Memory B cell (primary cell): ENCODE data around the gene NRF1.
A peak's percentile ranks its signal among the peaks of the same experiment; 100 is the strongest.

Source experiments
- ATAC-seq: fragments of 150-1000 bp; cut with Tn5 transposase; 2 replicates; pipeline ENCODE4 v1.10.0; 2021; ENCODE audit warnings: low read depth, mild to moderate bottlenecking, moderate library complexity
- DNase-seq, 2 donors: peaks; one replicate each; pipeline ENCODE4 v3.0.0; 2022; ENCODE audit warnings: low spot score in 2 of 2
- H3K27ac Mint-ChIP-seq: one replicate; pipeline ENCODE4 v1.8.0; 2022; ENCODE audit warnings: mild to moderate bottlenecking, moderate library complexity, mixed read lengths
- H3K27me3 Mint-ChIP-seq: one replicate; pipeline ENCODE4 v1.8.0; 2022; ENCODE audit warnings: mixed read lengths
- H3K36me3 Mint-ChIP-seq: one replicate; pipeline ENCODE4 v1.8.0; 2022; ENCODE audit warnings: mild to moderate bottlenecking, mixed read lengths
- H3K4me1 Mint-ChIP-seq: one replicate; pipeline ENCODE4 v1.8.0; 2022; ENCODE audit warnings: mixed read lengths
- H3K4me3 Mint-ChIP-seq: one replicate; pipeline ENCODE4 v1.8.0; 2022; ENCODE audit warnings: mild to moderate bottlenecking, moderate library complexity, mixed read lengths
- H3K9me3 Mint-ChIP-seq: one replicate; pipeline ENCODE4 v1.8.0; 2022; ENCODE audit warnings: mixed read lengths

NRF1 gene

DNA sequence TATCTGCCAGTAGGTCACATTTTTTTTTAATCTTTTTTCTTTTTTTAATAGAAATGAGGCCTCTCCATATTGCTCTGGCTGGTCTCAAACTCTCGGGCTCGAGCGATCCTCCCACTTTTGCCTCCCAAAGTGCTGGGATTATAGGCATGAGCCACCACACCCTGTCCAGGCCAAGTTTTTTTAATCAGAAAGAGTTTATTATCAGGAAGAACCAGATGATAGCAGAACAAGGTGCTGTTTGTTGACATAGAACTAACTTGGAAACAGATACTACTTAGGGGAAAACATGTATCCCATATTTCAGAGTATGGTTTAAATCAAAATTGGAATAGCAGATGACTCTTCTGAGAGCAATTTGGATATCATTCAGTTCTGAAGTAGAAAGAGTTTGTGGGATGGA, 118.6 kb downstream of the NRF1 start:
- ATAC-seq (no peak), DNase-seq (no peak)
- no peak overlapping the region for H3K27ac Mint-ChIP-seq
- H3K9me3 Mint-ChIP-seq: no peaks in the 10 kb centered on the region
- H3K4me3 Mint-ChIP-seq: no peak overlapping the region
- peaks cover 38% of the 10 kb centered on the region for H3K36me3 Mint-ChIP-seq
- H3K27me3 Mint-ChIP-seq: no peaks in the 10 kb centered on the region
- H3K4me1 Mint-ChIP-seq: no peaks in the 10 kb centered on the region

DNA sequence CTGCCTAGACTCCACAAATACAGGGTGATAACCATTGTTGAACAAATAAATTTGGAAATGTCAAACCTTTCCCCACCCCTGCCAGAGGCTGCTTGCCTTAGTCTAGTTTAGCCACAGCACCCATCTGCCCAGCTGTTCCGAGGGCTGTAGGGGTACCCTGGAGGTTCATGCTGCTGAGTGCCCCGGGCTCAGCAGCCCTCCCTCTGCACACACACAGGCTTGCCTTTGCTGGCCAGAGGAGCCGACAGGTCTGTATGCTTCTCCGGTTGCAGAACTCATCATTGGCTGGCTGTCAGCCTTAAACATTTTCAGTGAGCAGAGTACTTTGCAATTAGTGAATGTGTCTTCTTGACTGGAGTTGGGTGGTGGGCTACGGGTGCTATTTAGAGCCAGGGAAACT, 122.9 kb downstream of the NRF1 start:
- H3K36me3 Mint-ChIP-seq: peaks cover 30% of the 10 kb centered on the region
- no peaks in the 10 kb centered on the region for H3K9me3 Mint-ChIP-seq
- no peaks in the 10 kb centered on the region for H3K4me1 Mint-ChIP-seq
- ATAC-seq (no peak), DNase-seq (no peak)
- H3K4me3 Mint-ChIP-seq: no peak overlapping the region
- H3K27me3 Mint-ChIP-seq: no peaks in the 10 kb centered on the region
- no peak overlapping the region for H3K27ac Mint-ChIP-seq

DNA sequence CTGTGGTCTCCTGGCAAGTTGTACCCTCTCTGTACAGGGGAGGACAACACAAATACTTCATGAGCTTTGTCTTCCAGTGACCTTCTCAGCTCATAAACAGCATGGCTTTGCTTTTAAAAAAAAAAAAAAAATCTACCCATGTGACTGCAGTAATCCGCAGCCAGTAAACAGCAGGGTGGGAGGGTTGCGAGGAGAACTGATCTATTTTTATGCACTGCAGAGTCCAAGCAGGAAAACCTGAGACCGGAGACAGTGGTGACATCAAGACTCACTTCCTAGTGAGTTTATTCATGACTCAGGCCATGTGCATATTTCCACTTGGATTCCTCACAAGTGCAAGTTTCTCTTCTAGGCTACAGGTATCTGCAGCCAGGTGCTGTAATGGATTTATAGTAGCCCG, 127.9 kb downstream of the NRF1 start:
- H3K4me1 Mint-ChIP-seq: no peaks in the 10 kb centered on the region
- ATAC-seq (no peak), DNase-seq (no peak)
- no peak overlapping the region for H3K4me3 Mint-ChIP-seq
- H3K27ac Mint-ChIP-seq: no peak overlapping the region
- H3K9me3 Mint-ChIP-seq: no peaks in the 10 kb centered on the region
- peaks cover 16% of the 10 kb centered on the region for H3K36me3 Mint-ChIP-seq
- H3K27me3 Mint-ChIP-seq: no peaks in the 10 kb centered on the region

DNA sequence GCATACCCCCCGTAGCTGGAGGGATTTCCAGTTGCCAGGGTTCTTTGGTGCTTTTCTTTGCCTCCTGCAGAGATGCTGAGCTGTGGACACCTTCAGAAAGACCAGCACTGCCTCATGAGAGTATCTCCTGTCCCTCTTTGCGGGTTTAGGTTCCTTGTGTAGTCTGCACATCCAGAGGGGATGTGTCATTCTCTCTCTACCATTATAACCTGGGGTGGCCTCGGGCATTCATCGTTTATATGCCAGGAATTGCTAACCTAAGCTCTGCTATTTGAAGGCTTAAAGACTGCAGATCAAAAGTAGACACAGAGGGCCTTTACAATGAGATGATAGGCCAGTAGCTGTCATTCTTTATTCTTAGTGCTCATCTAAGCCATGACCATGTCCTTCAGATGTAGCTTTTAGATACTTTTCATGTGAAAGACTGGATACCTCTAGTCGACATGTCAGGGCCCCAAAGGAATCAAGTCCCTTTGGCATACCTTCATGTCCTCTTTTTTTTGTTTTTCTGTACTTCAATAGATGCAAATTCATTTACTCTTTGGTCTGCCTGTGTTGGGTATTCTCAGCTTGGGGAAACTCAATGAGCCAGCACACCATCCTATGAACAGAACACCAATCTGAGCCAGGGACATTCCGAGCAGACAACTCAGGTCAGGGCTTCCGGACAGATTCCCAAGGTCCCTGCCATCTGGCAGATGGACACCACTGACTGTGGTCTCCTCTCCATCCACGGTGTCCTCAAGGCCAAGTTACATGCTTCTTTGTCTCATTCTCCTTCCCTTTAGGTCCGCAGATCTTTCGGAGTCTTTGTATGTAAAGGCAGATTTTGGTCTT, 129.3 kb downstream of the NRF1 start:
- Mint-ChIP-seq H3K9me3 (no peaks in the 10 kb centered on the region), H3K4me1 (no peaks in the 10 kb centered on the region), H3K27ac (no peak overlapping the region)

DNA sequence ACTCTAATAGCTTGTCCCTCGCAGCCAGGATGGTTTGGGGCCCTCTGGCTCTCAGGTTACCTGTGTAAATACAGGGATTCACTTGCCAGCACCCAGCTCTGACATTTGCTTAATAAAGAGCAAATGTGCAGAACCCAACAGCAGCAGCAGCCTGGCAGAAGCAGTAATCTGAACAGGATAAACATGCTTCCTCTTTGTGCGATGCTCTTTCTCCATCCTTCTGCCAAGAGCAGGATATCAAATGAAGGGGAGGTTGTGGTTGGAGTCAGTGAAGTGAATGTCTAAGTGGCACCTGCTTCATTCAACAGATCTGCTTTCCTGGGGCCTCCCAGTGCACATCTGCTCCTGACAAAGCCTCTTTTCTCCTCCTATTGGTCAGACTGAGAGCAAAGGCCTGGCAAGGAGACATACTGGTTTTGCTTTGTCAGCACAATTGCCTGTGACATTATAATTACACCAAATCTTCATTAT, 130.3 kb downstream of the NRF1 start:
- H3K4me1 Mint-ChIP-seq: no peaks in the 10 kb centered on the region
- H3K4me3 Mint-ChIP-seq: no peak overlapping the region
- H3K27me3 Mint-ChIP-seq: no peaks in the 10 kb centered on the region
- ATAC-seq: no peak
- DNase-seq: no peak
- peaks cover 20% of the 10 kb centered on the region for H3K36me3 Mint-ChIP-seq
- H3K27ac Mint-ChIP-seq: no peak overlapping the region
- no peaks in the 10 kb centered on the region for H3K9me3 Mint-ChIP-seq

More for the DNA sequence above, 129.3 kb downstream of the NRF1 start:
- DNase-seq: no peak
- Mint-ChIP-seq H3K27me3 (no peaks in the 10 kb centered on the region), H3K36me3 (peaks cover 13% of the 10 kb centered on the region), H3K4me3 (no peak overlapping the region)
- ATAC-seq: no peak

DNA sequence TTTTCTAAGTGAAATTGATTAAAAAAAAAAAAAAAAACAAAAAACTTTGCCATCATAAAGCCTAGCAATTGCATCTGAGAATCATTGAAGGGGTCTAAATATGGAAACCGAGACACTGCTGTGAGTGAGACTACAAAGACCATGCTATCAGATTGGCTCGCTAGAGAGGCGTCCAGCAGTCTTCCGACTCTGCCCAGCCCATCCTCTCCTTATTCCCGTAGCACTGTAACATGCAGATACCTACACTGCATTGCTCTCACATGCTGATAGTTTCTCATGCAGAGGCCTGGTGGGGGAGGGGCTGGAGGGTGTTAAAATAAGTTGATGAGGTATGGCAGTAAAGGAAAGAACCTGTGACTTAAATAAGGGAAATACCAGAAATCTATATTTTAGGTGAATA, 130.7 kb downstream of the NRF1 start:
- Mint-ChIP-seq H3K27ac (no peak overlapping the region), H3K27me3 (no peaks in the 10 kb centered on the region), H3K36me3 (peaks cover 20% of the 10 kb centered on the region), H3K4me1 (no peaks in the 10 kb centered on the region), H3K4me3 (no peak overlapping the region), H3K9me3 (no peaks in the 10 kb centered on the region)
- no peak for ATAC-seq
- DNase-seq: no peak

DNA sequence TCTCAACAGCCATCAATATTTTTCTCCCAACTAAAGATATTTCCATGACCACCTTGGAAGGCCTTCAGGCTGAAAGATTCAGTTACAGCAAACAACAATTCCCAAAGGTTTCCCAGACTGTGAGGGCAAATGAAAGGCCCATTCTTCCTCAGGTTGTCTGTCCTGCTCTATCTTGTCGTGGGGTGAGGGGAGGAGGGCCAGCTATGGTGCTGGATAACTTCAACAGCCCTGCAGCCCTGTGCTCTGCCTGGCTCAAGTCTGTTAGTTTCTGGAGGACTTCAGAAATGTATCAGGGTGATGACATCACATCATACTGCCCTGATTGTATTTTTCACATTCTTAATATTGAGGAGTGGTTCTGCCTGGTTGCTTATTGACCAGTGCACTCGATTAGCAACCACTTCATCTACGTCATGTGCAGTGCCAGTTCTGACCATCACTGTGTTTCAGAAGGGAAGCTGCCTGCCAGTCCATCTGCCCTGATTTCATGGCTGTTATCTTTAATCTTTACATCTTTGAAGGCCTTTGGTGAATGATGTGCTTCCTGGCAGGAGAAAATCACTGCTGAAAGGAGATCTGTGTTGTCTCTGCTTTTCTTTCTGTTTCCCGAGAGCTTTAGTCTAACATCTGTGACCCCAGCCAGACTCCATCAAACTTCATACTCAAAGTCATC, 135.5 kb downstream of the NRF1 start:
- peaks cover 2% of the 10 kb centered on the region for H3K4me1 Mint-ChIP-seq
- peaks cover 24% of the 10 kb centered on the region for H3K36me3 Mint-ChIP-seq
- no peaks in the 10 kb centered on the region for H3K9me3 Mint-ChIP-seq
- no peak overlapping the region for H3K4me3 Mint-ChIP-seq
- DNase-seq (no peak), ATAC-seq (no peak)
- no peaks in the 10 kb centered on the region for H3K27me3 Mint-ChIP-seq
- no peak overlapping the region for H3K27ac Mint-ChIP-seq

DNA sequence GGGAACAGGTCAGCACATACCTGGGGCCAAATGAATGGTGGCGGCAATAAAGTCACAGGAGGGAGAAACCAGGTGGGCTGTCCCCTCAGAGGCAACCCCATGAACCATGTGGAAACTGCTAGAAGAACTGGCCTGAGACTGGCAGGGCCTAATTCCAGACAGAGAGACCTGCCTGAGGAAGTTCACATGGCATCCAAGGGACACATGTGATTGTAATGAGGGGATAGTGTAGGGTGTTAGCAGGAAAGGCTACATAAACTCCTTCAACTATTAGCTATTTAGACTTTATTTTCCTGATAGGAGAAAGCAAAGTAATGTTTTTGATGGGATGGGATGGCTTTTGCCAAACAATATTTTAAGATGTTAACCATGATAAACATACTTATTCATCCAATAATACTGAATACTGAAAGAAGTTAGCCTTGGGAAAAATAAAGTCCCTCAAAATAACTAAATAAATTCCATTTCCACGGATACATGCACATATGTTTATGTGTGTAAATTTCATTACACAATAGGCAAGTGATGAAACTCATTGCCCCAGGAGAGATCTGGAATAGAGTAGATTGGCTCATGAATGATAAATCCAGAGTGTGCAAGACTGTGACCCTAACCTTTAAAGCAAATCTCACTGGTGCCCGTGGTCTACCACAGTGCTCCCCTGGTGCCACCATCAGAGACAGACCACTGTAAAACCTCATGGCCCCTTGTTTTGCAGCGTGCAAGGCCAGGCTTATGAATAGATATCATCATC, 137.0 kb downstream of the NRF1 start:
- ATAC-seq (no peak), DNase-seq (no peak)
- H3K4me1 Mint-ChIP-seq: peaks cover 2% of the 10 kb centered on the region
- no peak overlapping the region for H3K4me3 Mint-ChIP-seq
- H3K27me3 Mint-ChIP-seq: no peaks in the 10 kb centered on the region
- H3K36me3 Mint-ChIP-seq: peaks cover 30% of the 10 kb centered on the region
- no peak overlapping the region for H3K27ac Mint-ChIP-seq
- no peaks in the 10 kb centered on the region for H3K9me3 Mint-ChIP-seq

DNA sequence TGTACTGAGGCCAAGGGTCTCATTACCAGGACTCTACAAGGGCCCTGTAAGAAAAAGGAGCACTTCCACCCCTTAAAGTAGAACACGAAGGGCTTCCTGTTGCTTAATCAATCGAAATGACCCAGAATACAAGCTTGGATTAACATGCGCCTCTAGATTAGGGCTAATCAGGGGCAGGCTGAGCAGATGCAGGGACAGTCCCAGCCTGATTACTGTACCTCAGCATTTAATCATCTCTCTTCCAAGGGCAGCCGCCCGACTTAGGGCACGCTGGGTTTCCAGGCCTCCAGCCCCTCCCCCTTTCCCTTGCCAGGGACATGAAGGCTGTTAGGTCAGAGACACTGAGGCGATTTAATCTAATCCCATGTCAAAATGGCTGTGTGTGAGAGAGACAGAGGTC, 138.6 kb downstream of the NRF1 start:
- no peaks in the 10 kb centered on the region for H3K9me3 Mint-ChIP-seq
- H3K27me3 Mint-ChIP-seq: no peaks in the 10 kb centered on the region
- peaks cover 2% of the 10 kb centered on the region for H3K4me1 Mint-ChIP-seq
- H3K27ac Mint-ChIP-seq: no peak overlapping the region
- DNase-seq (no peak), ATAC-seq (no peak)
- H3K4me3 Mint-ChIP-seq: no peak overlapping the region
- H3K36me3 Mint-ChIP-seq: peaks cover 33% of the 10 kb centered on the region

DNA sequence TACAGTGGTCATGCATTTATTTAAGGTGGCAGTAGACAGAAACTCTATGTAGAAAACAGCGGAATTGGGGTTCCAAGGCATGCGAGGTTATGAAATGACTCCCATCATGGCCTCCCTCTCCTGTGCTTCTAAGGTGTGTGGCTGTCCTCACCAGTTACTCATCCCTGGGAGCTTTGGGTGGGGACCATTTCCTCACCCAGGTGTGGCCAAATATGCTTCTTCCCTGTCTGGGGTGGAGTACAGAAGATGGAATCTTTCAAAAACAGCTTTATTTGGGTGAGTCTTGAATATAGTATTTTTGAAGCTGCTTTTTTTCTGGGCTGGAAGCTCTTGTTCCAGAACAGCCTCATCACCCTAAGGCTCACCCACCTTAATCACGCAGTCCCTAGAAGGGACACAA, 139.0 kb downstream of the NRF1 start:
- Mint-ChIP-seq H3K27me3 (no peaks in the 10 kb centered on the region), H3K9me3 (no peaks in the 10 kb centered on the region)

DNA sequence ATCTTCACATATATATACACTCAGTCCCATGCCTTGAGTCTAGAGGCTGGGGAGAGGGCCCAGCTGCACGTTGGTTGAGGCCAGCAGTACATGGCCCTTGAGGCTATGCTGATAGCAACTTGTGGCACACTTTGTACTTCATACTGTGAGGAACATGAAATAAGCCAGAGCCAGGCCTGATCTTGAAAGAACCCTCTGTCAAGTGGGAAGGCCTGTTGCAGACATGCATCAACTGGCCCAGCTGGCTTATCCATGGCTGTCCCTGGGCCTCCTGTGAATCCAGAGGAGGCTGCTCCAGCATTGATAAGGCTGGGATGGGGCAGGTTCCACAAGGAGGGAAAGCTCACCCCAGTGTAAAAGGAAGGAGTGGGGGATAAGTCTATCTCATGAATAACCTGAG, 140.4 kb downstream of the NRF1 start:
- no peaks in the 10 kb centered on the region for H3K9me3 Mint-ChIP-seq
- peaks cover 2% of the 10 kb centered on the region for H3K4me1 Mint-ChIP-seq
- H3K4me3 Mint-ChIP-seq: no peak overlapping the region
- DNase-seq: no peak
- H3K27ac Mint-ChIP-seq: no peak overlapping the region
- no peaks in the 10 kb centered on the region for H3K27me3 Mint-ChIP-seq
- peaks cover 33% of the 10 kb centered on the region for H3K36me3 Mint-ChIP-seq
- no peak for ATAC-seq

More for the DNA sequence above, 139.0 kb downstream of the NRF1 start:
- H3K36me3 Mint-ChIP-seq: peaks cover 35% of the 10 kb centered on the region
- H3K4me3 Mint-ChIP-seq: no peak overlapping the region
- DNase-seq: no peak
- peaks cover 2% of the 10 kb centered on the region for H3K4me1 Mint-ChIP-seq
- peak overlapping the region; percentile 80 for H3K27ac Mint-ChIP-seq
- ATAC-seq: no peak

DNA sequence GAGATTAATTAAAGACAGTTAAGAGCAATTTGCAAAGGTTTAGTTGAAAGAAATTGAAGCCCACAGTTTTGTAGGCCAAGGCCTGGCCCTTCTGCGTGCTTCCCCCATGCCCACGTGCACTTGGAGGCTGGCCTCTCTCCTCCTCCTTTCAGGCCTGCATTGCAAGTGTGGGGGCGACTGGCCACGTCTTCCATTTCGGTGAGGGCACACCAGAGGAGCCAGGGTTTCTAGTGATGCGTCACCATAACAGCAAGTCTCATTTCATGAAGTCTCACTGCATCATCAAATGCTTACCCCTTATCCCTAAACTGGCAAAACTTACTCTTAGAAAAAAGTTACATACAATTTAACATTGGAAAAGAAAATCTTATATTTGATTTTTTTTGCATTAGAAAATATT, 141.2 kb downstream of the NRF1 start:
- ATAC-seq (no peak), DNase-seq (no peak)
- Mint-ChIP-seq H3K4me3 (no peak overlapping the region), H3K27ac (no peak overlapping the region), H3K27me3 (no peaks in the 10 kb centered on the region), H3K9me3 (no peaks in the 10 kb centered on the region), H3K36me3 (peaks cover 35% of the 10 kb centered on the region), H3K4me1 (peaks cover 2% of the 10 kb centered on the region)

DNA sequence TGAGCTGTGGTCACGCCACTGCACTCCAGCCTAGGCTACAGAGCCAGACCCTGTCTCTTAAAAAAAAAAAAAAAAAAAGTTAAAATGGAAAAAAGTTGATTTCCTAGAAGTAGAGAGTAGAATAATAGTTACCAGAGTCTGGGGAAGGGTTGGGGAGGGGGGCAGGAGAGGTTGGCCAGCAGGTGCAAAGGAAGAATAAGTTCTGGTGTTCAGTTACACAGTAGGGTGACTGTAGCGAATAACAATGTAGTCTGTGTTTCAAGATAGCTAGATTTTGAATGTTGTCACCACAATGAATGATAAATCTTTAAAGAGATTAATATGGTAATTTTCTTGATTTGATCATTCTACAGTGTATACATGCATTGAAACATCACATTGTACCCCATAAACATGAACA, 142.9 kb downstream of the NRF1 start:
- no peak overlapping the region for H3K27ac Mint-ChIP-seq
- no peak overlapping the region for H3K4me3 Mint-ChIP-seq
- peaks cover 32% of the 10 kb centered on the region for H3K36me3 Mint-ChIP-seq
- H3K27me3 Mint-ChIP-seq: no peaks in the 10 kb centered on the region
- H3K4me1 Mint-ChIP-seq: peaks cover 2% of the 10 kb centered on the region
- ATAC-seq: no peak
- DNase-seq: no peak
- H3K9me3 Mint-ChIP-seq: no peaks in the 10 kb centered on the region

DNA sequence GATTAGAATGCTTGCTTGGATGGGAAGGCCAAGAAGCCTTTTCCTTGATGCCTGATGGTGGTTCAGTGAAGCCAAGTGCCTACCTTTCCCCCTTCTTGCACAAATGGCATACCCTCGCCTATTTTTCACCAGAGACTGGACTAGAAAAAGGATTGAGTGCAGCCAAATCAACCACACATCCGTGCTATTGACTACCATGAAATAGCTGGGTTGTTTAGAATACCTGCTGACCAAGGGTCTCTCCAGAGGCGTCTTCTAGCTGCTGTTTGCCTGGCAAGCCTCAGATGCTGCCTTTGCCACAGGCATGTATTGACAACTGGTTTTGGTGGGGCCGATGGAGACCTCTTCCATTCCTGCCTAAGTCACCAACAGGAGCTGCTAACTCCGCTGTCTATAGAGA, 146.5 kb downstream of the NRF1 start:
- no peak for ATAC-seq
- Mint-ChIP-seq H3K4me1 (no peaks in the 10 kb centered on the region), H3K9me3 (no peaks in the 10 kb centered on the region), H3K4me3 (no peak overlapping the region), H3K27me3 (no peaks in the 10 kb centered on the region), H3K27ac (no peak overlapping the region), H3K36me3 (peaks cover 20% of the 10 kb centered on the region)
- DNase-seq: no peak
